Calu3 (cell line): ENCODE data around the gene EIF3A. TPM values are rescaled to one million over a fixed set of nuclear protein-coding genes. Genes with fewer than 3 reads are reported as not detected.

Source experiments
- BruUV-seq: library from RNA; stranded (reverse); fragments of 400-500 nt; replicated peaks from 2 replicates; lab custom pipeline; 2021; lab: Mats Ljungman, UMichigan
- CTCF ChIA-PET: fragments of 300-600 bp; sonication (Branson Sonifier 250); formaldehyde crosslinking; loops from one replicate; lab custom pipeline; 2022; ENCODE audit warnings: antibody characterized with exemption; lab: Charles Lee
- DNase-seq: peaks from one replicate; pipeline ENCODE4 v3.0.0; 2022
- H3K27ac Mint-ChIP-seq: one replicate; pipeline ENCODE4 v1.8.0; 2022; ENCODE audit warnings: mixed read lengths; ENCODE audit not compliant: unreplicated experiment
- H3K27me3 Mint-ChIP-seq: one replicate; pipeline ENCODE4 v1.8.0; 2022; ENCODE audit warnings: mixed read lengths; ENCODE audit not compliant: unreplicated experiment
- H3K36me3 Mint-ChIP-seq: one replicate; pipeline ENCODE4 v1.8.0; 2022; ENCODE audit warnings: mild to moderate bottlenecking, moderate library complexity, mixed read lengths; ENCODE audit not compliant: insufficient read depth, unreplicated experiment
- H3K4me1 Mint-ChIP-seq: one replicate; pipeline ENCODE4 v1.8.0; 2022; ENCODE audit warnings: mild to moderate bottlenecking, low read depth, mixed read lengths; ENCODE audit not compliant: unreplicated experiment
- H3K4me3 Mint-ChIP-seq: one replicate; pipeline ENCODE4 v1.8.0; 2022; ENCODE audit warnings: mild to moderate bottlenecking, low read depth, moderate library complexity, mixed read lengths; ENCODE audit not compliant: unreplicated experiment
- H3K9me3 Mint-ChIP-seq: one replicate; pipeline ENCODE4 v1.8.0; 2022; ENCODE audit warnings: low read depth, mixed read lengths; ENCODE audit not compliant: unreplicated experiment
- intact Hi-C: fragments of 100-400 bp; cut with micrococcal nuclease; formaldehyde crosslinking; loops from one replicate; pipeline ENCODE4 v1.10.0; 2022; ENCODE audit not compliant: unreplicated experiment
- total RNA-seq: library from RNA; stranded (reverse); gene quantifications from 2 replicates; pipeline ENCODE4 v1.2.3, GENCODE V29; 2022
- TF ChIP-seq, protein P1 (sequence below): fragments of 200-600 bp; IDR thresholded peaks from one replicate; pipeline ENCODE4 v1.8.0; 2022; ENCODE audit warnings: antibody characterized with exemption; ENCODE audit not compliant: unreplicated experiment

Gene EIF3A
- total RNA-seq, 1 experiment from 2014 or later, result 104 TPM

DNA sequence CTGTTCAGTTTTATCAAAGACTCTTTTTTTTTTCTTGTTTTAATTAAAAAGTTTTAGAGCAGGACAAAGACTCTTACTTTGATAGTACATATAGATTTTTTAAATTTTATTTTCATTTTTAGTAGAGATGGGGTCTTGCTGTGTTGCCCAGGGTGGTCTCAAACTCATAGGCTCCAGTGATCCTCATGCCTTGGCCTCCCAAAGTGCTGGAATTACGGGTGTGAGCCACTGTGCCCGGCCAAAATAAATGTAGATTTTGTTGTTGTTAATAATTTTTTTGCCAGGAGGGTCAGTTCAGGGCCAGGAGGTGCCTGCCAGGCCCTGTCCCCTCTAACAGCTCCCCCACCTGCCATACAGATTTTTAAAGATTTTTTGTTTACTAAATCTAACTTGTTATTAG, 40.3 kb upstream of the EIF3A start:
- intact Hi-C loops, result no loop called here

GRCh38 chr10:119120413-119120867, 39.8 kb upstream of the EIF3A start:
- TF ChIP-seq, protein P1, sequence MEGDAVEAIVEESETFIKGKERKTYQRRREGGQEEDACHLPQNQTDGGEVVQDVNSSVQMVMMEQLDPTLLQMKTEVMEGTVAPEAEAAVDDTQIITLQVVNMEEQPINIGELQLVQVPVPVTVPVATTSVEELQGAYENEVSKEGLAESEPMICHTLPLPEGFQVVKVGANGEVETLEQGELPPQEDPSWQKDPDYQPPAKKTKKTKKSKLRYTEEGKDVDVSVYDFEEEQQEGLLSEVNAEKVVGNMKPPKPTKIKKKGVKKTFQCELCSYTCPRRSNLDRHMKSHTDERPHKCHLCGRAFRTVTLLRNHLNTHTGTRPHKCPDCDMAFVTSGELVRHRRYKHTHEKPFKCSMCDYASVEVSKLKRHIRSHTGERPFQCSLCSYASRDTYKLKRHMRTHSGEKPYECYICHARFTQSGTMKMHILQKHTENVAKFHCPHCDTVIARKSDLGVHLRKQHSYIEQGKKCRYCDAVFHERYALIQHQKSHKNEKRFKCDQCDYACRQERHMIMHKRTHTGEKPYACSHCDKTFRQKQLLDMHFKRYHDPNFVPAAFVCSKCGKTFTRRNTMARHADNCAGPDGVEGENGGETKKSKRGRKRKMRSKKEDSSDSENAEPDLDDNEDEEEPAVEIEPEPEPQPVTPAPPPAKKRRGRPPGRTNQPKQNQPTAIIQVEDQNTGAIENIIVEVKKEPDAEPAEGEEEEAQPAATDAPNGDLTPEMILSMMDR, result no peak
- H3K4me3 Mint-ChIP-seq, result no peak overlapping the region
- H3K36me3 Mint-ChIP-seq, result peaks cover 7% of the 10 kb centered on the region
- BruUV-seq, result no TSS peak
- no peaks in the 10 kb centered on the region for H3K27me3 Mint-ChIP-seq
- CTCF ChIA-PET, result no interaction called here
- intact Hi-C loops, result no loop called here
- DNase-seq, result no peak
- no peak overlapping the region for H3K27ac Mint-ChIP-seq
- no peaks in the 10 kb centered on the region for H3K4me1 Mint-ChIP-seq
- no peaks in the 10 kb centered on the region for H3K9me3 Mint-ChIP-seq

More for the DNA sequence above, 40.3 kb upstream of the EIF3A start:
- Mint-ChIP-seq H3K4me1 (no peaks in the 10 kb centered on the region), H3K27me3 (no peaks in the 10 kb centered on the region), H3K36me3 (peaks cover 7% of the 10 kb centered on the region), H3K9me3 (no peaks in the 10 kb centered on the region), H3K4me3 (no peak overlapping the region), H3K27ac (no peak overlapping the region)
- CTCF ChIA-PET, result no interaction called here
- no peak for DNase-seq
- no TSS peak for BruUV-seq
- TF ChIP-seq, protein P1, result no peak

- no peak overlapping the region for H3K4me3 Mint-ChIP-seq
- intact Hi-C loops, result no loop called here
- no peak overlapping the region for H3K27ac Mint-ChIP-seq
- H3K4me1 Mint-ChIP-seq, result no peaks in the 10 kb centered on the region
- no TSS peak for BruUV-seq
- TF ChIP-seq, protein P1, result no peak
- no peaks in the 10 kb centered on the region for H3K9me3 Mint-ChIP-seq
- H3K27me3 Mint-ChIP-seq, result no peaks in the 10 kb centered on the region
- peaks cover 7% of the 10 kb centered on the region for H3K36me3 Mint-ChIP-seq
- CTCF ChIA-PET, result no interaction called here
- no peak for DNase-seq
Measured at GRCh38 chr10:119119400-119119799, 38.8 kb upstream of the EIF3A start.

DNA sequence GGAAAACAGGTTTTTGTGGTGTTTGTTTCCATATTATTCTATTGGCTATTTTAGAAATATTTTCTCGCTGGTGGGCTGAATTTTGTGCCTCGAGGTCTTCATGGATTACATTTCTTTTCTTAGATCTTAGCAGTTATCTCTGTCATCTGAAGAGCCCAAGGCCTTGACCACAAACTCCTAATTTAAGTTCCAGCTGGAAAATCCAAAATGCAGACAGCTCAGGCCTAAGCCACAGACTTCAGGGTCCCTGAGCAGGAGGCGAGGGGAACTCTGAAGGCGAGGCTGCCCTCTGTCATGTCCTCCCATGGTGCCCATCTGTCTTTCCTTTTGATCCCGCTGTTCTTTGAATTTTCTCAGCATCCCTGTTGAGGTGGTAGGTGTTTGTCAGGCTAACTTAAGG, 37.6 kb upstream of the EIF3A start:
- Mint-ChIP-seq H3K4me1 (no peaks in the 10 kb centered on the region), H3K4me3 (no peak overlapping the region), H3K9me3 (no peaks in the 10 kb centered on the region), H3K36me3 (peaks cover 7% of the 10 kb centered on the region), H3K27ac (no peak overlapping the region), H3K27me3 (no peaks in the 10 kb centered on the region)
- no TSS peak for BruUV-seq
- TF ChIP-seq, protein P1, result no peak
- CTCF ChIA-PET, result no interaction called here
- no peak for DNase-seq
- intact Hi-C loops, result no loop called here
